ENCODE results near the gene SLC6A13.
A peak's percentile ranks its signal among the peaks of the same experiment; 100 is the strongest.

SLC6A13 gene

GRCh38 chr12:209851-210250 lies 52.8 kb downstream of the SLC6A13 start:
- peaks cover 87% of the 10 kb centered on the region for H3K27me3 ChIP-seq (ENCODE audit: insufficient read depth, low read length)
- no peaks in the 10 kb centered on the region for H3K4me1 ChIP-seq (ENCODE audit: control insufficient read depth, insufficient read depth, low read length, unreplicated experiment)
- no peak overlapping the region for H3K27ac ChIP-seq (ENCODE audit: low read depth, low read length)
- no peaks in the 10 kb centered on the region for H3K79me2 ChIP-seq (ENCODE audit: control insufficient read depth, insufficient read depth, low read length, unreplicated experiment)
- H3K4me3 ChIP-seq (ENCODE audit: low read depth, low read length) = no peak overlapping the region
- no peak overlapping the region for H2AFZ ChIP-seq (ENCODE audit: low read length, unreplicated experiment)
- H3K36me3 ChIP-seq (ENCODE audit: insufficient read depth, low read length) = no peaks in the 10 kb centered on the region

GRCh38 chr12:209246-209645 lies 53.4 kb downstream of the SLC6A13 start:
- no peaks in the 10 kb centered on the region for H3K79me2 ChIP-seq (ENCODE audit: control insufficient read depth, insufficient read depth, low read length, unreplicated experiment)
- H3K36me3 ChIP-seq (ENCODE audit: insufficient read depth, low read length) = no peaks in the 10 kb centered on the region
- H3K4me1 ChIP-seq (ENCODE audit: control insufficient read depth, insufficient read depth, low read length, unreplicated experiment) = no peaks in the 10 kb centered on the region
- H3K27ac ChIP-seq (ENCODE audit: low read depth, low read length) = no peak overlapping the region
- H3K4me3 ChIP-seq (ENCODE audit: low read depth, low read length) = no peak overlapping the region
- H2AFZ ChIP-seq (ENCODE audit: low read length, unreplicated experiment) = no peak overlapping the region
- H3K27me3 ChIP-seq (ENCODE audit: insufficient read depth, low read length) = peaks cover 87% of the 10 kb centered on the region

DNA sequence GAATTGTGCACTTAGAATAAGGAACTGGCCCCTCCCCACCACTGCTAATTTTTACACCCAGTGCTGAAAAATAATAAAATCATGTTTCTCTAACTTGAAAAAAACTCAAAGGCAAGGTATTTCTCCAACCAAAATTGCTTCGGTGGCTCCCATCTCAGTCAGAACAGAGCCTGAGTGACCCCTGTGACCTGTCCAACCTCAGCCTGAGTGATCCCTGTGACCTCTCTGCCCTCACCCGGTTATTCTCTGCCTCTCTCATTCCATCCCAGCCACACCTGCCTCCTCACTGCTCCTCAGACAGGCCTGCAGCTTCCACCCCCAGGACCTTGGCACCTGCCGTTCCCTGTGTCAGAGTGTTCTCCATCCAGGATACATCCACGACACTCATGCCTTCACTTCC lies 53.8 kb downstream of the SLC6A13 start:
- H3K36me3 ChIP-seq (ENCODE audit: insufficient read depth, low read length) = no peaks in the 10 kb centered on the region
- H3K4me3 ChIP-seq (ENCODE audit: low read depth, low read length) = no peak overlapping the region
- H3K4me1 ChIP-seq (ENCODE audit: control insufficient read depth, insufficient read depth, low read length, unreplicated experiment) = no peaks in the 10 kb centered on the region
- peaks cover 88% of the 10 kb centered on the region for H3K27me3 ChIP-seq (ENCODE audit: insufficient read depth, low read length)
- no peaks in the 10 kb centered on the region for H3K79me2 ChIP-seq (ENCODE audit: control insufficient read depth, insufficient read depth, low read length, unreplicated experiment)
- no peak overlapping the region for H3K27ac ChIP-seq (ENCODE audit: low read depth, low read length)
- no peak overlapping the region for H2AFZ ChIP-seq (ENCODE audit: low read length, unreplicated experiment)

- Histone ChIP-seq H3K27me3 (ENCODE audit: insufficient read depth, low read length) (peaks cover 86% of the 10 kb centered on the region), H3K36me3 (ENCODE audit: insufficient read depth, low read length) (no peaks in the 10 kb centered on the region), H2AFZ (ENCODE audit: low read length, unreplicated experiment) (no peak overlapping the region), H3K79me2 (ENCODE audit: control insufficient read depth, insufficient read depth, low read length, unreplicated experiment) (no peaks in the 10 kb centered on the region), H3K27ac (ENCODE audit: low read depth, low read length) (no peak overlapping the region), H3K4me3 (ENCODE audit: low read depth, low read length) (no peak overlapping the region), H3K4me1 (ENCODE audit: control insufficient read depth, insufficient read depth, low read length, unreplicated experiment) (no peaks in the 10 kb centered on the region)
Observed at GRCh38 chr12:207804-208203, 54.8 kb downstream of the SLC6A13 start.

DNA sequence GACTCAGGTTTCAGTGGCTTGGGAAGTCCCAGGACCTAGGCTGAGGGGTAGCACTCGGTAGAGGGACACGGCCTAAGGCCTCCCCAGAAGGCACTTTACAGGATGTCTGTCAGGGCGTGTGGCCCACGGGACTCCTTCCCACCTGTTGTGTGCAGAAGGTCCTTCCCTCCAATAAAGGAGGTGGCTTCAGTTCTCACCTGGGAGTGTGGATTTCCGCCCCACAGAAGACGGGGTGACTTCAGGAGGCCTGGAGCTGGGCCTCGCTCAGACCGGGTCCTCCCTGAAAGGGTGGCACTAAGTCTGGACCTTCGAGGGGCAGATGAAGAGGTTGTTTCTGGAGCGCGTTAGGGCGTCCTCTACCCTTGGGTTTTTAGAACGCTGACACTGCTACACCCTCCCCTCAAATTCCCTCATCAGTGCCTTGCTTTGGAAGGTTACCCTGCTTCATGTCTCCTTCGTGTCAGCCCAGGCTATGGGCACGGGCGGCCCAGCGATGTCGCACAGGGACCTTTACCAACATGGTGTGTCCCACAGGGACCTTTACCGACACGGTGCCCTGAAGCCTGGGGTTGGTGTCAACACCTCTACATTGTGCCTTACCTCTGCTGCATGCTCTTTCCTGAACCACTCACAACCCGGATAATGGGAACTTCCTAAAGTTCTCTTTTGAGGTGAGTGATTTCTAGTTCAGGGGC lies 55.7 kb downstream of the SLC6A13 start:
- Histone ChIP-seq H3K27me3 (ENCODE audit: insufficient read depth, low read length) (peaks cover 87% of the 10 kb centered on the region), H3K79me2 (ENCODE audit: control insufficient read depth, insufficient read depth, low read length, unreplicated experiment) (no peaks in the 10 kb centered on the region)

GRCh38 chr12:205026-205425 lies 57.6 kb downstream of the SLC6A13 start:
- Histone ChIP-seq H3K27me3 (ENCODE audit: insufficient read depth, low read length) (peaks cover 85% of the 10 kb centered on the region), H3K4me1 (ENCODE audit: control insufficient read depth, insufficient read depth, low read length, unreplicated experiment) (no peaks in the 10 kb centered on the region), H3K27ac (ENCODE audit: low read depth, low read length) (no peak overlapping the region), H3K79me2 (ENCODE audit: control insufficient read depth, insufficient read depth, low read length, unreplicated experiment) (no peaks in the 10 kb centered on the region), H2AFZ (ENCODE audit: low read length, unreplicated experiment) (no peak overlapping the region), H3K4me3 (ENCODE audit: low read depth, low read length) (no peak overlapping the region), H3K36me3 (ENCODE audit: insufficient read depth, low read length) (no peaks in the 10 kb centered on the region)

More for the DNA sequence above, 55.7 kb downstream of the SLC6A13 start:
- H3K36me3 ChIP-seq (ENCODE audit: insufficient read depth, low read length) = no peaks in the 10 kb centered on the region
- no peak overlapping the region for H3K4me3 ChIP-seq (ENCODE audit: low read depth, low read length)
- H2AFZ ChIP-seq (ENCODE audit: low read length, unreplicated experiment) = no peak overlapping the region
- H3K27ac ChIP-seq (ENCODE audit: low read depth, low read length) = no peak overlapping the region
- H3K4me1 ChIP-seq (ENCODE audit: control insufficient read depth, insufficient read depth, low read length, unreplicated experiment) = no peaks in the 10 kb centered on the region

- Histone ChIP-seq H3K27ac (ENCODE audit: low read depth, low read length) (no peak overlapping the region), H2AFZ (ENCODE audit: low read length, unreplicated experiment) (no peak overlapping the region), H3K4me1 (ENCODE audit: control insufficient read depth, insufficient read depth, low read length, unreplicated experiment) (peaks cover 6% of the 10 kb centered on the region), H3K27me3 (ENCODE audit: insufficient read depth, low read length) (peaks cover 82% of the 10 kb centered on the region), H3K36me3 (ENCODE audit: insufficient read depth, low read length) (no peaks in the 10 kb centered on the region), H3K79me2 (ENCODE audit: control insufficient read depth, insufficient read depth, low read length, unreplicated experiment) (no peaks in the 10 kb centered on the region), H3K4me3 (ENCODE audit: low read depth, low read length) (no peak overlapping the region; the same call in 1 of the 2 replicates)
Observed at GRCh38 chr12:204261-204678, 58.4 kb downstream of the SLC6A13 start.

- Histone ChIP-seq H3K36me3 (ENCODE audit: insufficient read depth, low read length) (no peaks in the 10 kb centered on the region), H3K27ac (ENCODE audit: low read depth, low read length) (no peak overlapping the region), H3K4me1 (ENCODE audit: control insufficient read depth, insufficient read depth, low read length, unreplicated experiment) (peaks cover 11% of the 10 kb centered on the region), H3K4me3 (ENCODE audit: low read depth, low read length) (peak overlapping the region; percentile 61), H3K27me3 (ENCODE audit: insufficient read depth, low read length) (peaks cover 79% of the 10 kb centered on the region), H2AFZ (ENCODE audit: low read length, unreplicated experiment) (no peak overlapping the region), H3K79me2 (ENCODE audit: control insufficient read depth, insufficient read depth, low read length, unreplicated experiment) (no peaks in the 10 kb centered on the region)
Observed at GRCh38 chr12:203462-204260, 59.0 kb downstream of the SLC6A13 start.

DNA sequence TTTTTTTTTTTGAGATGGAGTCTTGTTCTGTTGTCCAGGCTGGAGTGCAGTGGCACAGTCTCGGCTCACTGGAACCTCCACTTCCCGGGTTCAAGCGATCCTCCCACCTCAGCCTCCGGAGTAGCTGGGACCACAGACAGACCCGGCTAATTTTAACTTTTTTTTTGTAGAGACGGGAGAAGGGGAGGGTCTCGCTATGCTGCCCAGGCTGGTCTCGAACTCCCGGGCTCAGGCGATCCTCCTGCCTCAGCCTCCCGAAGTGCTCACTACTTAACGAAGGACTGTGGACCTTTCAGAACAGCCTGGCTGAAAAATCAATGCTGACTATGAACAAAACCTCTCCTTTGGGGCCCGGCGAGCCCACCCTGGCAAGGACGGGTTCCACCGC lies 59.6 kb downstream of the SLC6A13 start:
- Histone ChIP-seq H2AFZ (ENCODE audit: low read length, unreplicated experiment) (no peak overlapping the region), H3K4me3 (ENCODE audit: low read depth, low read length) (peak overlapping the region; percentile 61), H3K36me3 (ENCODE audit: insufficient read depth, low read length) (no peaks in the 10 kb centered on the region), H3K4me1 (ENCODE audit: control insufficient read depth, insufficient read depth, low read length, unreplicated experiment) (peaks cover 12% of the 10 kb centered on the region), H3K27me3 (ENCODE audit: insufficient read depth, low read length) (peaks cover 78% of the 10 kb centered on the region), H3K27ac (ENCODE audit: low read depth, low read length) (no peak overlapping the region), H3K79me2 (ENCODE audit: control insufficient read depth, insufficient read depth, low read length, unreplicated experiment) (no peaks in the 10 kb centered on the region)

- Histone ChIP-seq H3K79me2 (ENCODE audit: control insufficient read depth, insufficient read depth, low read length, unreplicated experiment) (no peaks in the 10 kb centered on the region), H3K27ac (ENCODE audit: low read depth, low read length) (no peak overlapping the region), H3K4me3 (ENCODE audit: low read depth, low read length) (no peak overlapping the region), H2AFZ (ENCODE audit: low read length, unreplicated experiment) (no peak overlapping the region), H3K4me1 (ENCODE audit: control insufficient read depth, insufficient read depth, low read length, unreplicated experiment) (peaks cover 12% of the 10 kb centered on the region), H3K27me3 (ENCODE audit: insufficient read depth, low read length) (peaks cover 78% of the 10 kb centered on the region), H3K36me3 (ENCODE audit: insufficient read depth, low read length) (no peaks in the 10 kb centered on the region)
Observed at GRCh38 chr12:202081-202731, 60.4 kb downstream of the SLC6A13 start.
